MCF 10A (cell line): Measurements from ENCODE around the gene WAS. TPM values are rescaled to one million over a fixed set of nuclear protein-coding genes. Genes with fewer than 3 reads are reported as not detected.

ENCODE experiments used
- BruUV-seq: library from RNA; stranded (reverse); fragments of 400-500 nt; replicated peaks from 2 replicates; lab custom pipeline; 2021; lab: Mats Ljungman, UMichigan
- CTCF ChIA-PET: fragments of 300-600 bp; sonication (Branson Sonifier 250); formaldehyde crosslinking; extraction: SDS; loops from one replicate; lab custom pipeline; 2021; ENCODE audit warnings: antibody characterized with exemption, inconsistent platforms; lab: Yijun Ruan, JAX
- POLR2A ChIA-PET: fragments of 300-600, 350-650 bp; sonication (Branson Sonifier 250); formaldehyde crosslinking; extraction: SDS; loops from one replicate; lab custom pipeline; 2020; ENCODE audit warnings: antibody characterized with exemption, inconsistent platforms; lab: Yijun Ruan, JAX
- DNase-seq: peaks from one replicate; pipeline ENCODE4 v3.0.0-alpha.2; 2018; ENCODE audit not compliant: unreplicated experiment
- H3K27ac Mint-ChIP-seq: one replicate; pipeline ENCODE4 v1.8.0; 2022; ENCODE audit warnings: mild to moderate bottlenecking, low read depth, mixed read lengths; ENCODE audit not compliant: unreplicated experiment
- H3K27me3 Mint-ChIP-seq: one replicate; pipeline ENCODE4 v1.8.0; 2022; ENCODE audit warnings: mixed read lengths; ENCODE audit not compliant: insufficient read depth, unreplicated experiment
- H3K36me3 Mint-ChIP-seq: one replicate; pipeline ENCODE4 v1.8.0; 2022; ENCODE audit warnings: mild to moderate bottlenecking, moderate library complexity, mixed read lengths; ENCODE audit not compliant: insufficient read depth, unreplicated experiment
- H3K4me1 Mint-ChIP-seq: one replicate; pipeline ENCODE4 v1.8.0; 2022; ENCODE audit warnings: mixed read lengths; ENCODE audit not compliant: insufficient read depth, unreplicated experiment
- H3K4me3 Mint-ChIP-seq: one replicate; pipeline ENCODE4 v1.8.0; 2022; ENCODE audit warnings: mild to moderate bottlenecking, moderate library complexity, mixed read lengths; ENCODE audit not compliant: unreplicated experiment
- H3K9me3 Mint-ChIP-seq: one replicate; pipeline ENCODE4 v1.8.0; 2022; ENCODE audit warnings: mixed read lengths; ENCODE audit not compliant: unreplicated experiment
- intact Hi-C: fragments of 100-400 bp; cut with micrococcal nuclease; formaldehyde crosslinking; loops from 2 replicates; pipeline ENCODE4 v1.14.1; 2022
- total RNA-seq: library from RNA; stranded (reverse); gene quantifications from 2 replicates; pipeline ENCODE4 v1.2.3, GENCODE V29; 2022
- TF ChIP-seq, protein P1 (sequence below): fragments of 200-600 bp; IDR thresholded peaks from one replicate; pipeline ENCODE4 v1.8.0; 2022; ENCODE audit warnings: antibody characterized with exemption, mild to moderate bottlenecking; ENCODE audit not compliant: unreplicated experiment

WAS gene
- total RNA-seq, 1 experiment from 2014 or later: 0.37 TPM

DNA sequence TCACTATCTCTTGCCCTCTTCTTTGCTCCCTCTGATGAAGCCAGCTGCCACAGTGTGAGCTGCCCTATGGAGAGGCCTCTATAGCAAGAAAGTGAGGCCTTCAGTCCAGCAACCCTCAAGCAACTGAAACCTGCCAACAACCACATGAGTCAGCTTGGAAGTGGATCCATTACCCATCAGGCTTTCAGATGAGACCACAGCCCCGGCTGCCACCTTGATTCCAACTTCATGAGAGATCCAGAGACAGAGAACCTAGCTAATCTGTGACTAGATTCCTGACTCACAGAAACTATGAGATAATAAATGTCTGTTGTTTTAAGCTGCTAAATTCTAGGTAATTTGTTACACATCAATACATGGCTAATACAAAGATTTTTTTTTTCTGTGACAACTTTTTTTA lies 20.4 kb upstream of the WAS start:
- H3K36me3 Mint-ChIP-seq: peaks cover 4% of the 10 kb centered on the region

DNA sequence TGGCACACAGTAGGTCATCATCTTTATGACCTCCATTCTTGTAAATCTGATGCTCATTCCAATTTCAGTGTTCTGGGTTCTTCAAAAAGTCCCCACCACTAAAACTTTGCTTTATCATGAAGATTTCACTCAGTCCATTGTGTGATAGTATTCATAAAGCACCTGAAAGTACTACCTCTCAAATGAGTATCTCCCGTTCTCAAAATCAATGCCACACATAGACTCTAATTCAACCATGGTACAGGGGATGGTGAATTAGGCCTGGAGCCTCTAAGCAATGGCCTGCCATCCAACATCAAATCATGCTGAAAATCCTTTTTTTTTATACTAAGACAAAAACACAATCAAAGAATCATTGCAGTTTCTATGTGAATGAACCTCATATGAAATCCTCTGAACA lies 19.4 kb upstream of the WAS start:
- ChIA-PET CTCF (no interaction called here), POLR2A (no interaction called here)
- no peaks in the 10 kb centered on the region for H3K9me3 Mint-ChIP-seq
- H3K27me3 Mint-ChIP-seq: no peaks in the 10 kb centered on the region
- H3K27ac Mint-ChIP-seq: no peak overlapping the region
- H3K36me3 Mint-ChIP-seq: peaks cover 4% of the 10 kb centered on the region
- no peak for DNase-seq
- TF ChIP-seq, protein P1, sequence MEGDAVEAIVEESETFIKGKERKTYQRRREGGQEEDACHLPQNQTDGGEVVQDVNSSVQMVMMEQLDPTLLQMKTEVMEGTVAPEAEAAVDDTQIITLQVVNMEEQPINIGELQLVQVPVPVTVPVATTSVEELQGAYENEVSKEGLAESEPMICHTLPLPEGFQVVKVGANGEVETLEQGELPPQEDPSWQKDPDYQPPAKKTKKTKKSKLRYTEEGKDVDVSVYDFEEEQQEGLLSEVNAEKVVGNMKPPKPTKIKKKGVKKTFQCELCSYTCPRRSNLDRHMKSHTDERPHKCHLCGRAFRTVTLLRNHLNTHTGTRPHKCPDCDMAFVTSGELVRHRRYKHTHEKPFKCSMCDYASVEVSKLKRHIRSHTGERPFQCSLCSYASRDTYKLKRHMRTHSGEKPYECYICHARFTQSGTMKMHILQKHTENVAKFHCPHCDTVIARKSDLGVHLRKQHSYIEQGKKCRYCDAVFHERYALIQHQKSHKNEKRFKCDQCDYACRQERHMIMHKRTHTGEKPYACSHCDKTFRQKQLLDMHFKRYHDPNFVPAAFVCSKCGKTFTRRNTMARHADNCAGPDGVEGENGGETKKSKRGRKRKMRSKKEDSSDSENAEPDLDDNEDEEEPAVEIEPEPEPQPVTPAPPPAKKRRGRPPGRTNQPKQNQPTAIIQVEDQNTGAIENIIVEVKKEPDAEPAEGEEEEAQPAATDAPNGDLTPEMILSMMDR: no peak
- intact Hi-C loops: no loop called here
- H3K4me1 Mint-ChIP-seq: no peaks in the 10 kb centered on the region
- no TSS peak for BruUV-seq
- H3K4me3 Mint-ChIP-seq: no peak overlapping the region

More for the DNA sequence above, 20.4 kb upstream of the WAS start:
- H3K27ac Mint-ChIP-seq: no peak overlapping the region
- no peaks in the 10 kb centered on the region for H3K4me1 Mint-ChIP-seq
- no peak for DNase-seq
- intact Hi-C loops: no loop called here
- ChIA-PET POLR2A (no interaction called here), CTCF (interaction anchor here (0.6 kb wide), 1 partner anchor 15 kb away, joined by 4 read pairs; no protein-coding TSS in a partner anchor)
- TF ChIP-seq, protein P1: no peak
- H3K27me3 Mint-ChIP-seq: no peaks in the 10 kb centered on the region
- BruUV-seq: no TSS peak
- H3K4me3 Mint-ChIP-seq: no peak overlapping the region
- no peaks in the 10 kb centered on the region for H3K9me3 Mint-ChIP-seq

DNA sequence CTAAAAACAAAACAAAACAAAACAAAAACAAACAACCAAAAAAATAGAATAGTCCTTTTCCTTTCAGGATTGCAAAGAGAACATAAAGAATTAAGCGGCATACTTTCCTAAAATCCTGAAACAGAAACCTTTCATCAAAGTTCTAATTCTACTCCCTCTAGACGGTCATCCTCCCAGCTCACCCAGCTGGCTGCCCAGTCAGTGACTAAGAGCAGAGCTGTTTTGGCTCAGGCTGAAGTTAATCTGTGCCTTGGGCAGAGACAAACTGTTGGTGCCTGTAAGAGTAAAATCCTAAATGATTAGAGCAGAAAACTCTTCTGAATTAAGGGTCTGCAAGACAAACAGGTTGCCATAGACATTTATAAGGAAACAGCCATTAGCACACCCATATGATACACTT lies 17.6 kb upstream of the WAS start:
- Mint-ChIP-seq H3K27ac (no peak overlapping the region), H3K4me3 (no peak overlapping the region), H3K27me3 (no peaks in the 10 kb centered on the region), H3K36me3 (peaks cover 4% of the 10 kb centered on the region), H3K9me3 (no peaks in the 10 kb centered on the region), H3K4me1 (no peaks in the 10 kb centered on the region)
- intact Hi-C loops: no loop called here
- ChIA-PET POLR2A (no interaction called here), CTCF (no interaction called here)
- no TSS peak for BruUV-seq
- DNase-seq: peak; percentile 9
- TF ChIP-seq, protein P1: no peak

DNA sequence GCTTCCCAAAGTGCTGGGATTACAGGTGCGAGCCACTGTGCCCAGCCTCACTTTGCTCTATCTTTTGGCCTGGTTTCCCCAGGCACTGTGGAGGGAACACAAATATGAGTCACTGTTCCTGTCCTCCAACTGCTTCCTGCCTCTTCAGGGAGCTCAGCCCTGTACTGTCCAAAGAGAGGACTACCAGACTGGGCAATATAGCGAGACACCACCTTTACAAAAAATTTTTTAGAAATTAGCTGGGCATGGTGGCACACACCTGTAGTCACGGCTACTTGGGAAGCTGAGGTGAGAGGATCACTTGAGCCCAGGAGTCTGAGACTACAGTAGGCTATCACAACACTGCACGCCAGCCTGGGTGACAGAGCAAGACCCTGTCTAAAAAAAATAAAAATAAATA lies 16.9 kb upstream of the WAS start:
- no peaks in the 10 kb centered on the region for H3K27me3 Mint-ChIP-seq

More for the DNA sequence above, 16.9 kb upstream of the WAS start:
- BruUV-seq: no TSS peak
- TF ChIP-seq, protein P1: no peak
- Mint-ChIP-seq H3K36me3 (peaks cover 4% of the 10 kb centered on the region), H3K4me3 (no peak overlapping the region), H3K4me1 (no peaks in the 10 kb centered on the region), H3K9me3 (no peaks in the 10 kb centered on the region), H3K27ac (no peak overlapping the region)
- ChIA-PET POLR2A (no interaction called here), CTCF (no interaction called here)
- no peak for DNase-seq
- intact Hi-C loops: no loop called here
